Measurements from ENCODE around the gene SENP5.
"Not testable (repeated sequence)": the region's sequence is repeated elsewhere in the genome, so short reads cannot be mapped to it uniquely, and the experiment has no call there.

The SENP5 gene

DNA sequence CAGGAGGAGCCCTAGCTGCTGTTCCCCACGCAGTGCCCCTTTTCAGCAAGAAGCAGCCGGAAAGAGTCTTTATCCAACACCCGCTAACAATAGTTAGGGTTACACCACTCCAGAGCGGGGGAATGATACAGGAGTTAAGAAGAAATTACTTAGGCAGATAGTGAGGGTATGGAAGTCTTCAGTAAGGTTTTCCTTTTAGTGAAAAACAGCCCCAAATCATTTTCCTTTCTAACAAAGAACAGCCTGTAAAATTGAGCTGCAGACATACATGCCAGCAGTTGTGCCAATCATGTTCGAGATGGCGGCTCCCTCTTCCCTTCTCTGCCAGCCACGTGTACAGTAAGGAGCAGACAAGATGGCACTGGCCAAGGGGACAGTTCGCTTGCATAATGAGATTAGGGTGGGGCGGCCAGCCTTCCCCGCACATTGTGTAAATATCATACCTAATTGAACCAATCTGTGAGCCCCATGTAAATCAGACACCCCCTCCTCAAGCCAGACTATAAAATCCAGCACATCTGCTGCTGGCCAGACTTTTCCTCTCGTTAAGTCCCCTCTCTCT is 18.5 kb upstream of the SENP5 start:
- H3K9me3 ChIP-seq (ENCODE audit: severe bottlenecking), result peaks cover 8% of the 10 kb centered on the region
- no peaks in the 10 kb centered on the region for H3K36me3 ChIP-seq (ENCODE audit: low read depth)
- no peaks in the 10 kb centered on the region for H3K4me1 ChIP-seq (ENCODE audit: insufficient read depth, poor library complexity, severe bottlenecking)
- TF ChIP-seq, protein P1, sequence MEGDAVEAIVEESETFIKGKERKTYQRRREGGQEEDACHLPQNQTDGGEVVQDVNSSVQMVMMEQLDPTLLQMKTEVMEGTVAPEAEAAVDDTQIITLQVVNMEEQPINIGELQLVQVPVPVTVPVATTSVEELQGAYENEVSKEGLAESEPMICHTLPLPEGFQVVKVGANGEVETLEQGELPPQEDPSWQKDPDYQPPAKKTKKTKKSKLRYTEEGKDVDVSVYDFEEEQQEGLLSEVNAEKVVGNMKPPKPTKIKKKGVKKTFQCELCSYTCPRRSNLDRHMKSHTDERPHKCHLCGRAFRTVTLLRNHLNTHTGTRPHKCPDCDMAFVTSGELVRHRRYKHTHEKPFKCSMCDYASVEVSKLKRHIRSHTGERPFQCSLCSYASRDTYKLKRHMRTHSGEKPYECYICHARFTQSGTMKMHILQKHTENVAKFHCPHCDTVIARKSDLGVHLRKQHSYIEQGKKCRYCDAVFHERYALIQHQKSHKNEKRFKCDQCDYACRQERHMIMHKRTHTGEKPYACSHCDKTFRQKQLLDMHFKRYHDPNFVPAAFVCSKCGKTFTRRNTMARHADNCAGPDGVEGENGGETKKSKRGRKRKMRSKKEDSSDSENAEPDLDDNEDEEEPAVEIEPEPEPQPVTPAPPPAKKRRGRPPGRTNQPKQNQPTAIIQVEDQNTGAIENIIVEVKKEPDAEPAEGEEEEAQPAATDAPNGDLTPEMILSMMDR (IDR thresholded peaks at IDR 0.05; ENCODE audit: poor library complexity, severe bottlenecking), result no peak
- no peak overlapping the region for H3K27ac ChIP-seq (ENCODE audit: poor library complexity, severe bottlenecking)
- no peak overlapping the region for H3K4me3 ChIP-seq (ENCODE audit: severe bottlenecking)
- no peaks in the 10 kb centered on the region for H3K27me3 ChIP-seq (ENCODE audit: insufficient read depth, poor library complexity, severe bottlenecking)
- DNase-seq (ENCODE audit: low spot score), result no peak
- no peak for ATAC-seq (ENCODE audit: low read depth)

DNA sequence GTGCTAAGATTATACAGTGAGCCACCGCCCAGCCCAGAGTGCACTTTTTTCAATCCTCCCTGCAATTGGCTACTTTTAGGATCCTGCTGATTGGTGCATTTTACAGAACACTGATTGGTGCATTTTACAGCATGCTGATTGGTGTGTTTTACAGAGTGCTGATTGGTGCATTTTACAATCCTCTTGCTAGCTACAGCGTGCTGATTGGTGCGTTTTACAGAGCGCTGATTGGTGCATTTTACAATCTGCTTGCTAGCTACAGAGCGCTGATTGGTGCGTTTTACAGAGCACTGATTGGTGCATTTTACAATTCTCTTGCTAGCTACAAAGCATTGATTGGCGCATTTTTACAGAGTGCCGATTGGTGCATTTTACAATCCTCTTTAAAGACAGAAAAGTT is 4.7 kb upstream of the SENP5 start:
- DNase-seq (ENCODE audit: low spot score), result not testable (repeated sequence)

DNA sequence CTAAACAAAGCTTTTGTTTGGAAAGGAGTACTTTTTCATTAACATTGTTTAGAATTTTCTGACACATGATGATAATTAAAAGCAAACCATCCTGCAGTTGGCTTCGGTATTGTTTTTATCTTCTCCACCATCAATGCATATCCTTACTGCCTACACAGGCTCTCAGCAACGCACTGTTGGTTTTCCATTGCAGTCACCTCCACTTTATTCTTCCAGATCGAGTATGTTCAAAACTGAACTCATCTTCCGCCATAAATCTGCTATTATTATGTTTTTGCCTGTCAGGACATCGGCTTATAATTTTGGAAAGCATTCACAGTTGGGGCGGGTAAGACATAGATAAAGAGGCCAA is 589 bp upstream of the SENP5 start:
- TF ChIP-seq, protein P1 (IDR thresholded peaks at IDR 0.05; ENCODE audit: poor library complexity, severe bottlenecking), result no peak
- ATAC-seq (ENCODE audit: low read depth) (no peak), DNase-seq (ENCODE audit: low spot score) (no peak)
- Histone ChIP-seq H3K4me1 (ENCODE audit: insufficient read depth, poor library complexity, severe bottlenecking) (peaks cover 3% of the 10 kb centered on the region), H3K9me3 (ENCODE audit: severe bottlenecking) (no peaks in the 10 kb centered on the region), H3K4me3 (ENCODE audit: severe bottlenecking) (peak overlapping the region; percentile 100), H3K27me3 (ENCODE audit: insufficient read depth, poor library complexity, severe bottlenecking) (no peaks in the 10 kb centered on the region), H3K36me3 (ENCODE audit: low read depth) (peaks cover 16% of the 10 kb centered on the region), H3K27ac (ENCODE audit: poor library complexity, severe bottlenecking) (peak overlapping the region; percentile 44)

More for the DNA sequence above, 4.7 kb upstream of the SENP5 start:
- H3K4me1 ChIP-seq (ENCODE audit: insufficient read depth, poor library complexity, severe bottlenecking); ATAC-seq (ENCODE audit: low read depth); H3K4me3 ChIP-seq (ENCODE audit: severe bottlenecking); H3K27ac ChIP-seq (ENCODE audit: poor library complexity, severe bottlenecking); H3K27me3 ChIP-seq (ENCODE audit: insufficient read depth, poor library complexity, severe bottlenecking); H3K36me3 ChIP-seq (ENCODE audit: low read depth); H3K9me3 ChIP-seq (ENCODE audit: severe bottlenecking): not testable (repeated sequence)

DNA sequence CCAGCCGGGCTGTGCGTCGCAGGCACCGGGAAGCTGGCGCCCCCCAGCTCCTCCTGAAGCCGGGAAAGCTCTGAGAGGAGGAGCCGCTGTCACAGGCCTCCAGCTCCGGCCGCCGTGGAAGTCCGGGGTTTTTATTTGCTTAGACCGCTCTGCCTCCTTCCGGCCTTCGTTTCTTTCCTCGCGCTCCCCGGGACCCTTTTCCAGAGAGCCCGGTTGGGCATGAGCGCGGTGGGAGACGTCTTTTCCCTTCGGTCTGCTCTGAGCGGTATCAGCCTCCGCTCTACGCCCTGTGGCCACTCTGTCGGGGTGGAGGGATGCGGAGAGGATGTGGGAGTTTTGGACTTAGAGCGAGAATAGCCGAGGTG is 559 bp downstream of the SENP5 start:
- H3K27ac ChIP-seq (ENCODE audit: poor library complexity, severe bottlenecking), result peak overlapping the region; percentile 44
- peak; percentile 57 for DNase-seq (ENCODE audit: low spot score)
- TF ChIP-seq, protein P1 (IDR thresholded peaks at IDR 0.05; ENCODE audit: poor library complexity, severe bottlenecking), result peak; percentile 7

DNA sequence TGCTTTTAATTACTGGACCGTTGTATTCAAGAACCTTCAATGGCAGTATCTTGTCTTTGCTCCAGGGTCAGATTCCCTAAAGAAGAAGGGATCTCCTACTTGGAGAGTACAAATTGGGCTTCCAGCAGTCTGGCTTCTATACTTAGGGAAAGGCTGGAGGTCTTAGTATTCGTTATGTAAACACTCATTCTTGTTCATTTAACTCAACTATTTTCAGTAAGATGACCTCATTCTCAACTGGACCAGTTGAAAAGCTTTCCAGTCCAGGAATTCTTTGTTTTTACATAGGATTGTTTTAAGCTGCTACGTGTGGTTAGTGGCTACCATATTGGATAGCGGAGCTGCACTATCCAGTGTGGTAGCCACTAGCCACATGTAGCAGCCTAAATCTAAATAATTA is 4.6 kb downstream of the SENP5 start:
- TF ChIP-seq, protein P1 (IDR thresholded peaks at IDR 0.05; ENCODE audit: poor library complexity, severe bottlenecking), result no peak
- H3K36me3 ChIP-seq (ENCODE audit: low read depth), result peaks cover 20% of the 10 kb centered on the region
- H3K27me3 ChIP-seq (ENCODE audit: insufficient read depth, poor library complexity, severe bottlenecking), result no peaks in the 10 kb centered on the region
- H3K4me1 ChIP-seq (ENCODE audit: insufficient read depth, poor library complexity, severe bottlenecking), result no peaks in the 10 kb centered on the region
- H3K9me3 ChIP-seq (ENCODE audit: severe bottlenecking), result no peaks in the 10 kb centered on the region
- H3K27ac ChIP-seq (ENCODE audit: poor library complexity, severe bottlenecking), result no peak overlapping the region
- ATAC-seq (ENCODE audit: low read depth) (no peak), DNase-seq (ENCODE audit: low spot score) (no peak)
- no peak overlapping the region for H3K4me3 ChIP-seq (ENCODE audit: severe bottlenecking)

More for the DNA sequence above, 559 bp downstream of the SENP5 start:
- peaks cover 16% of the 10 kb centered on the region for H3K36me3 ChIP-seq (ENCODE audit: low read depth)
- no peaks in the 10 kb centered on the region for H3K27me3 ChIP-seq (ENCODE audit: insufficient read depth, poor library complexity, severe bottlenecking)
- peaks cover 3% of the 10 kb centered on the region for H3K4me1 ChIP-seq (ENCODE audit: insufficient read depth, poor library complexity, severe bottlenecking)
- H3K9me3 ChIP-seq (ENCODE audit: severe bottlenecking), result no peaks in the 10 kb centered on the region
- ATAC-seq (ENCODE audit: low read depth), result peak; percentile 55
- H3K4me3 ChIP-seq (ENCODE audit: severe bottlenecking), result peak overlapping the region; percentile 100

DNA sequence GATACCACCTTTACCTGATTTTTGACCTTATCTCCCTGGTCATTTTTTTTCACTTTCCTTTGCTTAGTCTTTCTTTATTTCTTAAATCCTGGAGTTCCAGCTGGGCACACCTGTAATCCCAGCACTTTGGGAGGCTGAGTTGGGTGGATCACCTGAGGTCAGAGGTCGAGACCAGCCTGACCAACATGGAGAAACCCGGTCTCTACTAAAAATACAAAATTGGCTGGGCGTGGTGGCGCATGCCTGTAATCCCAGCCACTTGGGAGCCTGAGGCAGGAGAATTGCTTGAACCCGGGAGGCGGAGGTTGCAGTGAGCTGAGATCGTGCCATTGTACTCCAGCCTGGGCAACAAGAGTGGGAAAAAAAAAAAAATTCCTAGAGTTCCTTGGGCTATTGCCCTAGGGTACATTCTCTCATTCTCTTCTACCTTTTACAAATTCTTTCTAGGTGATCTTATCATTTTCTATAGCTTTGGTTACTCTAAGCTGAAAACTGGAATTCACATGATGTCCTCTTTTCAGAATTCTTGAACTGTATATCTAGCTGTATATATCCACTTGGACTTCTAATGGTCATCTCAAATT is 6.9 kb downstream of the SENP5 start:
- not testable (repeated sequence) for DNase-seq (ENCODE audit: low spot score); H3K27me3 ChIP-seq (ENCODE audit: insufficient read depth, poor library complexity, severe bottlenecking); H3K27ac ChIP-seq (ENCODE audit: poor library complexity, severe bottlenecking); H3K9me3 ChIP-seq (ENCODE audit: severe bottlenecking); H3K4me1 ChIP-seq (ENCODE audit: insufficient read depth, poor library complexity, severe bottlenecking); H3K4me3 ChIP-seq (ENCODE audit: severe bottlenecking); ATAC-seq (ENCODE audit: low read depth)
- H3K36me3 ChIP-seq (ENCODE audit: low read depth), result peaks cover 20% of the 10 kb centered on the region

Measured in RWPE2 (cell line).